IPS-20b (cell line): ENCODE data around the gene BCL7A.
"Not testable (repeated sequence)": the region's sequence is repeated elsewhere in the genome, so short reads cannot be mapped to it uniquely, and the experiment has no call there.

Experiments used
- H3K27ac ChIP-seq: one replicate; pipeline ENCODE4 v1.5.1; 2013; ENCODE audit warnings: low read length
- H3K27me3 ChIP-seq: 2 replicates; pipeline ENCODE4 v1.6.1; 2013; ENCODE audit warnings: mild to moderate bottlenecking, low read length, inconsistent platforms; ENCODE audit not compliant: insufficient read depth
- H3K36me3 ChIP-seq: 2 replicates; pipeline ENCODE4 v1.6.1; 2013; ENCODE audit warnings: low read depth, mild to moderate bottlenecking, inconsistent platforms, low read length, moderate library complexity; ENCODE audit not compliant: insufficient read depth
- H3K4me1 ChIP-seq: 2 replicates; pipeline ENCODE4 v1.6.1; 2013; ENCODE audit warnings: mild to moderate bottlenecking, control low read depth, inconsistent platforms, low read length, moderate library complexity; ENCODE audit not compliant: insufficient read depth
- H3K4me3 ChIP-seq: 2 replicates; pipeline ENCODE4 v1.5.1; 2013; ENCODE audit warnings: mild to moderate bottlenecking, low read length, inconsistent platforms
- H3K9ac ChIP-seq: 2 replicates; pipeline ENCODE4 v1.6.1; 2013; ENCODE audit warnings: low read depth, mild to moderate bottlenecking, inconsistent platforms, low read length, moderate library complexity
- H3K9me3 ChIP-seq: 2 replicates; pipeline ENCODE4 v1.6.1; 2013; ENCODE audit warnings: mild to moderate bottlenecking, low read depth, low read length, inconsistent platforms; ENCODE audit not compliant: insufficient read depth

The BCL7A gene

GRCh38 chr12:122032580-122032979, 10.9 kb downstream of the BCL7A start:
- Histone ChIP-seq H3K4me1 (no peaks in the 10 kb centered on the region), H3K36me3 (peaks cover 22% of the 10 kb centered on the region), H3K9ac (no peak overlapping the region), H3K9me3 (no peaks in the 10 kb centered on the region), H3K4me3 (no peak overlapping the region), H3K27ac (no peak overlapping the region), H3K27me3 (no peaks in the 10 kb centered on the region)

- no peaks in the 10 kb centered on the region for H3K9me3 ChIP-seq
- H3K27ac ChIP-seq = no peak overlapping the region
- H3K36me3 ChIP-seq = peaks cover 37% of the 10 kb centered on the region
- no peaks in the 10 kb centered on the region for H3K4me1 ChIP-seq
- no peak overlapping the region for H3K9ac ChIP-seq
- no peaks in the 10 kb centered on the region for H3K27me3 ChIP-seq
- H3K4me3 ChIP-seq = no peak overlapping the region
Observed at GRCh38 chr12:122035292-122035691, 13.6 kb downstream of the BCL7A start.

DNA sequence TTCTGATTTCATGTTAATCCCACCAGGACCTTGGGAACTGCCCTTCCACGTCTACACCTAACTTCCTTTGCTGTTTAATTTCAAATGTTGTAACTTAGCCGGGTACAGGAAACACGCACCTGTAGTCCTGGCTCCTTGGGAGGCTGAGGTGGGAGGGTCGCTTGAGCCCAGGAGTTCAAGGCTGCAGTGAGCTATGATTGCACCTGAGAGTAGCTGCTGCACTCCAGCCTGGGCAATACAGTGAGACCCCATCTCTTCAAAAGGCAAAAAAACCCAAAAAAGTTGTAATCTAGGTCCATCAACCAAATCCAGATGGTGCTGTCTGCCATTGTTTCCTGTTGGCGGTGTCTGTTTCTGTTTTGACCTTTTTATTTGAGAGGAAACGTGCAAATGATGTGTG, 14.5 kb downstream of the BCL7A start:
- Histone ChIP-seq H3K27me3 (no peaks in the 10 kb centered on the region), H3K4me3 (no peak overlapping the region), H3K4me1 (no peaks in the 10 kb centered on the region), H3K36me3 (peaks cover 46% of the 10 kb centered on the region), H3K27ac (no peak overlapping the region), H3K9ac (no peak overlapping the region), H3K9me3 (no peaks in the 10 kb centered on the region)

DNA sequence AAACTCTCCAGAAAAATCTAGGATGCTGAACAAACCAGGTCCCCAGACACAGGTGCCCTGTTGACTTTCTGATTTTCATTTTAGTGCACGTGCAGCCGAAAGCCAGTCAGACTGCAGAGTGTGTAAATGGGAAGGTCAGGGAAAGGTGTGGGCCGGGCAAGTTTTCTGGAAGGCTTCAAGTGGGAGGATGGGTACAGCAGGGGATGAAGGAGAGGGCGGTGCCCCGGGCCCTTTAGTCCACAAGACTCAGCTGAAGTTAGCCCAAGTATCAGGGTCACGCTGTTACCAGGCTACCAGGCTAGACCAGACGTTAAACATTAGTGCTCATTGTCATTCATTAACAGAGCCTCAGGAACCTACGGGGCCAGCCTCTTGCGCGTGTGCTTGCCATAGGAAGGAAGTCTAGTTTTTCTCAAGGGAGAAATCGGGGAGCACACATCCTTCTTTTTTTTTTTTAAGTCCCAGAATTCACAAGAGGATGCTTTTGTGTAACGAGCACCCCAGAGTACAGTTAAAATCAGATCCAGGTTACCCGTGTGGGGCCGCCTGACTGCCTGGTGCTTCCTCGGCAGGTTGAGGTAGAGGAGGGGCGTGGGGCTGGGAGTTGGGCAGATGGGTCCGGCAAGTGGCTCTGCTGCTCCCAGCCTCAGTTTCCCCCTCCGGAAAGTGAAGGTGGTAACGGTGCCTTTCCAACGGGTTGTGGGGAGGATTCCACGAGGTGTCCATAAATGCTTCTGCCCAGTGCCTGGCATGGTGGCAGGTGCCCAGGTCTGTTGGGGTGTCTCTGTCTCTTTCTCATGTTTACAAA, 19.1 kb downstream of the BCL7A start:
- no peaks in the 10 kb centered on the region for H3K27me3 ChIP-seq
- no peak overlapping the region for H3K4me3 ChIP-seq
- H3K9me3 ChIP-seq = no peaks in the 10 kb centered on the region
- no peak overlapping the region for H3K27ac ChIP-seq
- peaks cover 54% of the 10 kb centered on the region for H3K36me3 ChIP-seq
- no peak overlapping the region for H3K9ac ChIP-seq
- no peaks in the 10 kb centered on the region for H3K4me1 ChIP-seq

DNA sequence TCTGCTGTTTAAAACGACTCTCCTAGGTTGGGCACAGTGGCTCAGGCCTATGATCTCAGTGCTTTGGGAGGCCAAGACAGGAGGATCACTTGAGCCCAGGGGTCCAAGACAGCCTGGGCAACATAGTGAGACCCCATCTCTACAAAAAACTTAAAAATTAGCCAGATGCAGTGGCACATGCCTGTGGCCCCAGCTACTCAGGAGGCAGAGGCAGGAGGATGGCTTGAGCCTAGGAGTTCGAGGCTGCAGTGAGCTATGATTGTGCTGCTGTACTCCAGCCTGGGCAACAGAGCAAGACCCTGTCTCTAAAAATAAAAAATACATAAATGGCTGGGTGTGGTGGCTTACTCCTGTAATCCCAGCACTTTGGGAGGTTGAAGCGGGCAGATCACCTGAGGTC, 19.8 kb downstream of the BCL7A start:
- H3K9me3 ChIP-seq, H3K27ac ChIP-seq, H3K9ac ChIP-seq, H3K4me1 ChIP-seq, H3K27me3 ChIP-seq, H3K4me3 ChIP-seq: not testable (repeated sequence)
- peaks cover 55% of the 10 kb centered on the region for H3K36me3 ChIP-seq

DNA sequence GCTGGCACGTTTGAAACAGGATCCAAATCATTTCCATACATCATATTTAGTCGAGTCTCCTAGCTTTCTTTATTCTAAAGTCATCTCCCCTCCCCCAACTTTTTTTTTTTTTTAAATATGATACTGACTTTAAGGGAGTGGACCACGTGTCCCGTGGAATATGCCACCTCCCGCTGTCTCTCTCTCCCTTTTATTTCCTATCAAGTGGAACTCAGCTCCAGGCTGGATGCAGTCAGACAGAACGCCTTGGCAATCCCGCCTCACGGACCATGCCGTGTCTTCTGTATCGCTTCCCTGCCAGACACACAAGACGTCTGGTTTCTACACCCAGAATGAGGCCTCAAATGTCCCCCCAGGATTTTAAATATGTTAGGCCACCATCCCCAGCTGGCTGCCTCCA, 21.2 kb downstream of the BCL7A start:
- H3K4me3 ChIP-seq = no peak overlapping the region
- no peaks in the 10 kb centered on the region for H3K9me3 ChIP-seq
- H3K9ac ChIP-seq = no peak overlapping the region
- H3K36me3 ChIP-seq = peaks cover 54% of the 10 kb centered on the region
- no peaks in the 10 kb centered on the region for H3K4me1 ChIP-seq
- no peaks in the 10 kb centered on the region for H3K27me3 ChIP-seq
- no peak overlapping the region for H3K27ac ChIP-seq

- H3K4me3 ChIP-seq = no peak overlapping the region
Observed at GRCh38 chr12:122043476-122043875, 21.8 kb downstream of the BCL7A start.

GRCh38 chr12:122045262-122045661, 23.6 kb downstream of the BCL7A start:
- H3K9ac ChIP-seq = no peak overlapping the region
- no peaks in the 10 kb centered on the region for H3K27me3 ChIP-seq
- H3K4me1 ChIP-seq = no peaks in the 10 kb centered on the region
- H3K4me3 ChIP-seq = no peak overlapping the region
- H3K9me3 ChIP-seq = no peaks in the 10 kb centered on the region
- H3K36me3 ChIP-seq = peaks cover 39% of the 10 kb centered on the region
- no peak overlapping the region for H3K27ac ChIP-seq

More at GRCh38 chr12:122043476-122043875, 21.8 kb downstream of the BCL7A start:
- H3K4me1 ChIP-seq = no peaks in the 10 kb centered on the region
- H3K27me3 ChIP-seq = no peaks in the 10 kb centered on the region
- peaks cover 51% of the 10 kb centered on the region for H3K36me3 ChIP-seq
- H3K9ac ChIP-seq = no peak overlapping the region
- no peaks in the 10 kb centered on the region for H3K9me3 ChIP-seq
- H3K27ac ChIP-seq = no peak overlapping the region

DNA sequence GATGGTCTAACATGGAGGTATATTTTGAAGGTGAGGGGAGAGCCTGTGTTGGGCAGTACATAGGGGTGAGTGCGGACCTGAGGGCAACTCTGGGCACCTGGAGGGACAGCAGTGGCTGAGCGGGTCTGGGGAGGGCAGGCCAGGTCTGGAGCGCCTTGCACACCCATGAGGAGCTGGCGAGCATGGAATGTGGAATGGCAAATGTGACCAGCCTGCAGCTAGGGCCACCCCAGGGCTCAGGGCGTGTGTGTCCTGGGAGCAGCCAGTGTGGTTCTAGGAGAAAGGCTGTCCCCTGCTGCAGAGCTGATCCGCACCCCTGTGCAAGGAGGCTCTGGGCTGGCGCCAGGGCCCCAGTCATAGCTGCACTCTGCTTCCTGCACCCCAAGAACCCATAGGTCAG, 24.5 kb downstream of the BCL7A start:
- Histone ChIP-seq H3K36me3 (peaks cover 31% of the 10 kb centered on the region), H3K4me1 (no peaks in the 10 kb centered on the region), H3K9me3 (no peaks in the 10 kb centered on the region), H3K27ac (no peak overlapping the region), H3K4me3 (no peak overlapping the region), H3K9ac (no peak overlapping the region), H3K27me3 (no peaks in the 10 kb centered on the region)

- H3K36me3 ChIP-seq = peaks cover 27% of the 10 kb centered on the region
- H3K27ac ChIP-seq = no peak overlapping the region
- H3K4me3 ChIP-seq = no peak overlapping the region
- no peaks in the 10 kb centered on the region for H3K27me3 ChIP-seq
- no peak overlapping the region for H3K9ac ChIP-seq
- H3K4me1 ChIP-seq = no peaks in the 10 kb centered on the region
- no peaks in the 10 kb centered on the region for H3K9me3 ChIP-seq
Observed at GRCh38 chr12:122048151-122048550, 26.5 kb downstream of the BCL7A start.

- no peak overlapping the region for H3K27ac ChIP-seq
- no peak overlapping the region for H3K9ac ChIP-seq
- no peak overlapping the region for H3K4me3 ChIP-seq
- H3K27me3 ChIP-seq = no peaks in the 10 kb centered on the region
- H3K9me3 ChIP-seq = no peaks in the 10 kb centered on the region
- H3K36me3 ChIP-seq = peaks cover 17% of the 10 kb centered on the region
- H3K4me1 ChIP-seq = no peaks in the 10 kb centered on the region
Observed at GRCh38 chr12:122049827-122050226, 28.1 kb downstream of the BCL7A start.

DNA sequence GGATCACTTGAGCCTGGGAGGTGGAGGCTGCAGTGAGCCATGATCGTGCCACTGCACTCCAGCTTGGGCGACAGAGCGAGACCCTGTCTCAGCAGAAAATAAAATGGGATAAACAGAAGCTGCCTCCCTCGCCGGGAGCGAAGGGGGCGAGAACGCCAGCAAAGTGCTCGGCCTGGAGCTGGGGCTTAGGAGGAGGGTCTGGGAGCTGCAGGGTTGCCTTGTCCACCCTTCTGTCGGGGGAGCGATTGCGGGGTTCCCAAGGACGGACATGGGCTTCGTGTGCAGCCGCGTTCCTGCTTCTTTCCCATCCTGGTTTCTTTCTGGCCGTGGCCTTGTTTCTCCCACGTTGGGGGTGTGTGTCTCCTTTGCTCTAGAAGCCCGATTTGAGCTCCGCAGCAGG, 29.0 kb downstream of the BCL7A start:
- H3K9me3 ChIP-seq = no peaks in the 10 kb centered on the region
- H3K36me3 ChIP-seq = peaks cover 22% of the 10 kb centered on the region
- no peaks in the 10 kb centered on the region for H3K4me1 ChIP-seq
- no peaks in the 10 kb centered on the region for H3K27me3 ChIP-seq
- no peak overlapping the region for H3K27ac ChIP-seq
- no peak overlapping the region for H3K9ac ChIP-seq
- no peak overlapping the region for H3K4me3 ChIP-seq
